GM19025 (cell line): ENCODE results near the gene ACAP3.

ENCODE experiments used
- ATAC-seq: cut with Tn5 transposase; IDR thresholded peaks from one replicate; pipeline ENCODE4 v1.9.1; 2021; ENCODE audit warnings: mild to moderate bottlenecking, low read depth, moderate library complexity; ENCODE audit not compliant: unreplicated experiment

The ACAP3 gene

DNA sequence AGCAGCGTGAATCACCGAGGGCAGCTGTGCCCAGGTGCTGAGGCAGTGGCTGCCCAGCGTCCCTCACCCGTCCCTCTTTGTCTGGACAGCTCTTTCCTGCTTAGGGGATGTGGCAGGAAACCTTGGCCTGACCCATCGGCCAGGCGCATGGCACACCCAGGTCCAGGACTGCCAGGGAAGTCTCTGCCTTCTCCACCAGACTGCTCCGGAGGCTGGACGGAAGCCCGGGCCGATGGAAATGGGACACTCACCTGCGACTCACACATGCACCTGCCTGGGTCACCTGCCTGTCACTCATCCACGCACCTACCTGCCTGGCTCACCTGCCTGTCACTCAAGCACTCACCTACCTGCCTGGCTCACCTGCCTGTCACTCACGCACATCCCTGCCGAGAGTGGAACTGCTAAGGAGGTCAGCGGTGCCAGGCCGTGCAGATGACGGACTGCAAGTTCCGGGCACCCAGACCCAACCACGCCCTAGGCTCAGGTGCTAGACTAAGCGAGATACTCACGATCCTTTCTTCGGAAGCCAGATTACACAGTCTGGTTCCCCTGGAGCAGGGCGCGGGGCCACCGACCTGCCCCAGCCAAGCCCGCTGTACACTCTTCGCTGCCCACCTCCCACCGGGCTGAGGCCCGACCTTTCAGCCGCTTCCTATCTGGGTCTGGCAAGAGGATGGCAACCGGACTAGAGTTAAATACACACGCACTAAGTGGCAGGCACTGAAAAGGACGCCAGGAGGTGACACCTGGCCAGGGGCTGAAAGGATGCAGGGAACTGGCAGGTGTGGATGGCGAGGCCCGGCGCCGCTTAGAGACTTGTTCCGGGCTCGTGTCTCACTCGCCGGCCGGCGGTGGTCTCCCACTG lies 35.2 kb downstream of the ACAP3 start:
- no peak for ATAC-seq

- ATAC-seq = no peak
These were observed 36.9 kb downstream of the ACAP3 start for GRCh38 chr1:1270813-1271212.

GRCh38 chr1:1268284-1268682 lies 39.4 kb downstream of the ACAP3 start:
- no peak for ATAC-seq

- no peak for ATAC-seq
These were observed 40.0 kb downstream of the ACAP3 start for GRCh38 chr1:1267488-1268283.

DNA sequence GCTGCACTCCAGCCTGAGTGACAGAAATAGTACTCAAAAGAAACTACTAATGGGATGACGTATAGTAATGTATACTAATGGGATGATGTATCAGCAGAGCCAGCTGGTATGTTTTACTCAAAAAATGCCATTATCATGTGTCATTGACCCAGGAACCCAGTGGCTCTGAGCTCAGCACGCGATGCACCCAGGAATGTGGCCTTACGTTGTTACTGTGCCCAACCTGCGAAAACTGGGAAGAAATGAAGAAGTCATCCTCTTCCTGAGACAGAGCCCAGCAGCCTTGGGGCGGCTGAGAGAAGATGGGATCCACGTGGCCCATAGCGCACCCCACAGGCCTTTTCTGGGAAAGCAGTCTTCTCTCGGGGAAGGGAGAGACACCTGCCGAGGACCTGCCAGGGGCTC lies 42.9 kb downstream of the ACAP3 start:
- no peak for ATAC-seq

DNA sequence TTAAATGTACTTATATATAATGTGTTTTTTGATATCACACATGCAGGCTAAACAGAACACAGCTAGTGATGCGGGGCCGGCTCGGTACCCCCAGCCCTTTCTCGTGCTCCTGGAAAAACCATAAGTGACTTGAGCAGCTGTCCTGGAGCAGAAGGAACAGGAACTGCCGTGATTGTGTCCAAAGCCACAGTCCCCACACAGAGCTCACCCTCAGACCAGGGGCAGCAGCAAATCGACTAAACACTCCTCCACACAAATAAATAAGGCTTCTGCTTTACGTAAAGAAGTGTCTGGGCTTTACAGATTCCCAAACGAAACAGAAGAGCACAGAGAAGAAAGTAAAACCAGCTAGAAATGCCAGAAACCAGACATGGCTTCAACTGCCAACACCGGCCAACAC lies 43.7 kb downstream of the ACAP3 start:
- ATAC-seq = no peak

DNA sequence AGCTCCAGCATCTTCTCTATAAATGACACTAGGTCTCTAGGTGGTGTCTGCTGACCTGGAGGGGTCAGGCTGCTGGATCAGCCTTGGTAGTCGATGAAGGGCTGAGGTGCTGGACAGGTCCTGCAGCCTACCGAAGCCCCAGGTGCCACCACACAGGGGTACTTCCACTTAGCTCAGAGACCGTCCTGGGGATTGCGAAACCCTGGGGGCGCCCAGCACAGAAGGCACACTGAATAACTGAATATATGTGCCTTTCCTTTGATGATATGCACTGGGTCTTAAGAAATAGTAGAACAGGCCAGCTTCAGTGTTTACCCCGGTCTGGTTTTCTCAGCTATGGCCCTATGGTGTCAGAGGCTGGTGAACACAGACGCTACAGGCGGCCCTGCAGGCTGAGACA lies 45.0 kb downstream of the ACAP3 start:
- ATAC-seq = no peak

DNA sequence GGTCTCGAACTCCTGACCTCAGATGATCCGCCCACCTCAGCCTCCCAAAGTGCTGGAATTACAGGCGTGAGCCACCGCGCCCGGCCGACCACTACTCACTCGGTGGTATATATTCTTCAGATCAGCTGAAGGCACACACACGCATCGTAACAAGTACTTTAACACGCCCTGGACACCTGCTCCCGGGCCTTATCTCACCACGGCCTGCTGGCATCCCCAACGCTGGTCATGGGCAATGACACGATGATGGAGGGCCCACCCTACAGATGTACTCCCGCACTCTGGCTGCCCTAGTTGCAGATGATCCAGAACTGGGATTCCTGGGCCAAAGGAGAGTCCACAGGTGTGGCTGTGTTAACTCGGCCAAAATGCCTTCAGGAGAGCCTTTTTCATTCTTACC lies 45.7 kb downstream of the ACAP3 start:
- ATAC-seq = no peak

- ATAC-seq = no peak
These were observed 46.7 kb downstream of the ACAP3 start for GRCh38 chr1:1260843-1261560.

GRCh38 chr1:1259951-1260600 lies 47.7 kb downstream of the ACAP3 start:
- no peak for ATAC-seq

DNA sequence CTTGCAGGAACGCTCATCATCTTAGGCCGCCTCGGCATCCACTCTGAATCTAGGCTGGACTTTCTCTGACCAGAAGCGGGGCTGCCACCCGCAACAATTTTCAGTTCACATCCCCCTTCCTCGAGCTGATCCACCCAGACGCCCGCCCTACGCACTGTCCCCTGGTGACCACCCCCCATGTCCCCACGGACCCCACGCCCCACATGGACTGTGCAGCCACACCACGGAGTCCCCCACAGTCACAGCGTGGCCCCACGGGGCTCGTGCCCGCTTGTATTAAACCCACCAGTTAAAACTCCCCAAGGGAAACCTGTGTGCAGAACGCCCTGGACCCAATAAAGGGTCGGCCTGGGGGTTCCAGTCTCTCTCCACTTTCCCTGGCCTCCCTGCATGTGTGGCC lies 48.2 kb downstream of the ACAP3 start:
- ATAC-seq = no peak

GRCh38 chr1:1259119-1259488 lies 48.6 kb downstream of the ACAP3 start:
- ATAC-seq = no peak

GRCh38 chr1:1256956-1257871 lies 50.5 kb downstream of the ACAP3 start:
- no peak for ATAC-seq

GRCh38 chr1:1255611-1256010 lies 52.1 kb downstream of the ACAP3 start:
- ATAC-seq = no peak

- ATAC-seq = no peak
These were observed 52.7 kb downstream of the ACAP3 start for GRCh38 chr1:1255078-1255477.

DNA sequence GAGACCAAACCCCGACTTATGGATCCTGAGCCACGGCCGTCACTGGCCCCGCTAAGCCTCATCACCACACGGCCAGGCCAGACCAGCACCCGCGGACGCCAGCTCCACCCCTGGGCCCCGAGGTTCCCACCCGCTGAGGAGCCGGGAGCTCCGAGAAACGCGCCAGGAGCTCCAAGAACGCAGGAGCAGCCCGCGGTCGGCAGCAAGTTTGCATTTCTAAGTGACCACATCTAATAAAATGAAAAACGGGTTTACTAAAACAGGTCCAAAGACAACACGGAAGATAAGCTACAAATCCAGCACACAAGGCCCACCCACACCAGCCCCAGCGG lies 53.1 kb downstream of the ACAP3 start:
- no peak for ATAC-seq

- no peak for ATAC-seq
These were observed 53.6 kb downstream of the ACAP3 start for GRCh38 chr1:1253972-1254666.

GRCh38 chr1:1253314-1253713 lies 54.4 kb downstream of the ACAP3 start:
- ATAC-seq = no peak

- no peak for ATAC-seq
These were observed 56.9 kb downstream of the ACAP3 start for GRCh38 chr1:1250786-1251284.
